ENCODE data around the gene ZNHIT3. TPM values are rescaled to one million over a fixed set of nuclear protein-coding genes. Genes with fewer than 3 reads are reported as not detected.

The ZNHIT3 gene
- total RNA-seq, 3 donors from 2014 or later (not counting 1 experiment from before 2014, with no cell fraction given) = 27.1 to 41.3 (median 36.6) TPM

DNA sequence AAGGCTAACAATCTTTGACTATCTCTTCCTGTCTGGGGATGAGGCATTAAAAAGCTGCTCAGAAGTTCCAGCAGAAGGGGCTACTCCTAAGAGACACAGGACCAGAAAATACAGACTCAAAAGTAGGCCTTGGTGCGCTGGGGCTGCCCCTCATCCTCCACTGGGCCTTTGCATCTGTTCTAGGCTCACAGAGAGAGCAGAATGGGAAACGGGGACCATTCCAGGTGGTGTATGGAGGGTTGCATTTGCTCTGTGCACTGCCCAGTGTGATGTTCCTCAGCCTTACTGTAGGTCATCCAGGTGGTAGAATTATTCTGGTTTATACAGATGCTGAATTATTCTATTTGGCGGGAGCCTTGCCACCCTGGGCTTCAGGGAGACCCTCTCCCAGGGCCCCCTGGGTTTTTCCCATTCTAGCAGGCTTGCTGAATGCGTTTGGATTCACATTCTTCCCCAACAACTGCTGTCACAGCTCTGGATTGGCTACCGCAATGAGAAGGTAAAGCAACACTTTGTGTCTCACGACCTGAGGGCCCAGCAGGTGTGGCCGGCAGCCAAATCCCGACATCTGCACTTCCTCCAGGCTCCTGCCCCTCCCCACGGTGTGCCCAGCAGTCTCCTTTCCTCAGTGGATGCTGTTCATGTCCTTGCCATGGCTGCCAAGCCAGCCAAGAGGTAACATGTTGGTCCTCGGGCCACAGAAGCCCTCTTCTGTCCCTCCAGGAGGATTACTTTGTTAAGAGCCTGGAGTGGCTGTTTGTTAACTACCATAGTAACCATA, 25.0 kb upstream of the ZNHIT3 start:
- WGBS (ENCODE audit: insufficient coverage) = 62% methylated on average over 10 of the region's 10 CpGs
- Mint-ChIP-seq H3K27ac (no peak overlapping the region), H3K9me3 (no peaks in the 10 kb centered on the region), H3K4me3 (no peak overlapping the region), H3K27me3 (ENCODE audit: low read depth in 2 of 2) (peaks cover 42 to 48% of the 10 kb centered on the region in 2 donors), H3K4me1 (no peaks in the 10 kb centered on the region), H3K36me3 (no peaks in the 10 kb centered on the region)
- Histone ChIP-seq H3K27ac (ENCODE audit: low read length) (no peak overlapping the region), H3K9me3 (ENCODE audit: control insufficient read depth, insufficient read depth, low read length) (no peaks in the 10 kb centered on the region), H3K4me1 (ENCODE audit: control insufficient read depth, insufficient read depth, low read length) (no peaks in the 10 kb centered on the region), H3K4me3 (ENCODE audit: low read length) (no peak overlapping the region), H3K27me3 (ENCODE audit: control insufficient read depth, insufficient read depth, low read length) (peaks cover 12% of the 10 kb centered on the region), H3K36me3 (ENCODE audit: control insufficient read depth, insufficient read depth, low read length) (no peaks in the 10 kb centered on the region)
- DNase-seq = no peak
- TF ChIP-seq, protein P1, sequence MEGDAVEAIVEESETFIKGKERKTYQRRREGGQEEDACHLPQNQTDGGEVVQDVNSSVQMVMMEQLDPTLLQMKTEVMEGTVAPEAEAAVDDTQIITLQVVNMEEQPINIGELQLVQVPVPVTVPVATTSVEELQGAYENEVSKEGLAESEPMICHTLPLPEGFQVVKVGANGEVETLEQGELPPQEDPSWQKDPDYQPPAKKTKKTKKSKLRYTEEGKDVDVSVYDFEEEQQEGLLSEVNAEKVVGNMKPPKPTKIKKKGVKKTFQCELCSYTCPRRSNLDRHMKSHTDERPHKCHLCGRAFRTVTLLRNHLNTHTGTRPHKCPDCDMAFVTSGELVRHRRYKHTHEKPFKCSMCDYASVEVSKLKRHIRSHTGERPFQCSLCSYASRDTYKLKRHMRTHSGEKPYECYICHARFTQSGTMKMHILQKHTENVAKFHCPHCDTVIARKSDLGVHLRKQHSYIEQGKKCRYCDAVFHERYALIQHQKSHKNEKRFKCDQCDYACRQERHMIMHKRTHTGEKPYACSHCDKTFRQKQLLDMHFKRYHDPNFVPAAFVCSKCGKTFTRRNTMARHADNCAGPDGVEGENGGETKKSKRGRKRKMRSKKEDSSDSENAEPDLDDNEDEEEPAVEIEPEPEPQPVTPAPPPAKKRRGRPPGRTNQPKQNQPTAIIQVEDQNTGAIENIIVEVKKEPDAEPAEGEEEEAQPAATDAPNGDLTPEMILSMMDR (IDR thresholded peaks at IDR 0.05) = no peak
- ATAC-seq = no peak
- intact Hi-C loops (cut with micrococcal nuclease) = no loop called here

DNA sequence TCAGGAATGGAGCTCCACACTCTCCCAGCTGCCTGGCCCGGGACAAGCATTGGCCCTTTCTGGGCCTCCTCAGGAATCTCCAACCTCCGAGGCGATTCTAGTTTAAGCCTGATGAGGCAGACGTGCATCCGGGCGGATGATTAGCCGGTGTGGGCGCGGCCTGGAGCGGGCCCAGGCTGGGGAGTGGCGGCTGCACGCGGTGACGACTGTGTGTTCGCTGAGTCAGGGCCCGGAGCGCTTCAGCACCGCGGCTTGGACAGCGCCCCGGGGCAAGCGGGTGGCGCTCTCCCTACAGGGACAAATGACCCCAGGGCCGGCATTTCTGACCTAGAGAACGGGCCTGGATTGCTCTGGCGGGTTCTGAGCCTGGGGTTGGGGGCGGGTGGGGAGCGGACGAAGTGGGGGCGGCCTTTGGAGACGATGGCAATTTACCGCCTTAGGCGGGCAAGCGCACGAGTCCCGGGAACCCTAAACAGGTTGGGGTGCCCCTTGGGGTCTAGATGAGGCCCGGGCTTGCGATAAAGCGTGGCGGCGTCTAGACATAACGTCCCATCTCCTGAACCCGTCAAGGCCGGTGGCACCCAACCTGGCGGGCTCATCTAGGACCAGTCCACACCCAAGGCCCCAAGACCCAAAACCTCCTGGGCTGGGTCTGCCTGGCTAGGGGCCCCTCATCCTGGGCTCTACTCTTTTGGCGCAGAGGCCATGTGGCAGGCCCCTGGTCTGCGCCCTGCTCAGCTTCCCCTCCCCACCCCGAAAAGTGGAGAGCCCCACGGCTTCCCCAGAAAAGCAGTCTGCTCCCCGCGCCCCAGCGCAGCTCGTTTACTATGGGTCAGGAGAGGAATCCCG, 22.3 kb upstream of the ZNHIT3 start:
- H3K9me3 Mint-ChIP-seq = no peaks in the 10 kb centered on the region

GRCh38 chr17:36464765-36465088, 21.8 kb upstream of the ZNHIT3 start:
- Histone ChIP-seq H3K4me3 (ENCODE audit: low read length) (no peak overlapping the region), H3K27ac (ENCODE audit: low read length) (no peak overlapping the region), H3K4me1 (ENCODE audit: control insufficient read depth, insufficient read depth, low read length) (no peaks in the 10 kb centered on the region), H3K9me3 (ENCODE audit: control insufficient read depth, insufficient read depth, low read length) (no peaks in the 10 kb centered on the region), H3K36me3 (ENCODE audit: control insufficient read depth, insufficient read depth, low read length) (no peaks in the 10 kb centered on the region), H3K27me3 (ENCODE audit: control insufficient read depth, insufficient read depth, low read length) (peaks cover 12% of the 10 kb centered on the region)
- Mint-ChIP-seq H3K4me1 (no peaks in the 10 kb centered on the region), H3K27ac (no peak overlapping the region), H3K9me3 (no peaks in the 10 kb centered on the region), H3K36me3 (no peaks in the 10 kb centered on the region), H3K4me3 (no peak overlapping the region), H3K27me3 (ENCODE audit: low read depth in 2 of 2) (peaks cover 46 to 70% of the 10 kb centered on the region in 2 donors)
- no peak for DNase-seq
- TF ChIP-seq, protein P1 (IDR thresholded peaks at IDR 0.05) = no peak
- 18% methylated on average over 21 of the region's 21 CpGs for WGBS (ENCODE audit: insufficient coverage)
- no peak for ATAC-seq
- intact Hi-C loops (cut with micrococcal nuclease) = no loop called here

More for the DNA sequence above, 22.3 kb upstream of the ZNHIT3 start:
- no peak overlapping the region for H3K27ac ChIP-seq (ENCODE audit: low read length)
- intact Hi-C loops (cut with micrococcal nuclease) = no loop called here
- H3K4me3 Mint-ChIP-seq = no peak overlapping the region
- H3K36me3 Mint-ChIP-seq = no peaks in the 10 kb centered on the region
- peaks cover 51 to 69% of the 10 kb centered on the region in 2 donors for H3K27me3 Mint-ChIP-seq (ENCODE audit: low read depth in 2 of 2)
- no peaks in the 10 kb centered on the region for H3K36me3 ChIP-seq (ENCODE audit: control insufficient read depth, insufficient read depth, low read length)
- TF ChIP-seq, protein P1 (IDR thresholded peaks at IDR 0.05) = no peak
- no peaks in the 10 kb centered on the region for H3K4me1 Mint-ChIP-seq
- H3K4me1 ChIP-seq (ENCODE audit: control insufficient read depth, insufficient read depth, low read length) = no peaks in the 10 kb centered on the region
- no peak overlapping the region for H3K27ac Mint-ChIP-seq
- no peak overlapping the region for H3K4me3 ChIP-seq (ENCODE audit: low read length)
- H3K9me3 ChIP-seq (ENCODE audit: control insufficient read depth, insufficient read depth, low read length) = no peaks in the 10 kb centered on the region
- WGBS (ENCODE audit: insufficient coverage) = 20% methylated on average over 54 of the region's 54 CpGs
- peak; percentile 43 to 52 for DNase-seq
- peaks cover 12% of the 10 kb centered on the region for H3K27me3 ChIP-seq (ENCODE audit: control insufficient read depth, insufficient read depth, low read length)
- ATAC-seq = peak; percentile 75 to 98 (median 95)
